Measurements from ENCODE around the gene STK32C.
"Not testable (repeated sequence)": the region's sequence is repeated elsewhere in the genome, so short reads cannot be mapped to it uniquely, and the experiment has no call there.

The STK32C gene

DNA sequence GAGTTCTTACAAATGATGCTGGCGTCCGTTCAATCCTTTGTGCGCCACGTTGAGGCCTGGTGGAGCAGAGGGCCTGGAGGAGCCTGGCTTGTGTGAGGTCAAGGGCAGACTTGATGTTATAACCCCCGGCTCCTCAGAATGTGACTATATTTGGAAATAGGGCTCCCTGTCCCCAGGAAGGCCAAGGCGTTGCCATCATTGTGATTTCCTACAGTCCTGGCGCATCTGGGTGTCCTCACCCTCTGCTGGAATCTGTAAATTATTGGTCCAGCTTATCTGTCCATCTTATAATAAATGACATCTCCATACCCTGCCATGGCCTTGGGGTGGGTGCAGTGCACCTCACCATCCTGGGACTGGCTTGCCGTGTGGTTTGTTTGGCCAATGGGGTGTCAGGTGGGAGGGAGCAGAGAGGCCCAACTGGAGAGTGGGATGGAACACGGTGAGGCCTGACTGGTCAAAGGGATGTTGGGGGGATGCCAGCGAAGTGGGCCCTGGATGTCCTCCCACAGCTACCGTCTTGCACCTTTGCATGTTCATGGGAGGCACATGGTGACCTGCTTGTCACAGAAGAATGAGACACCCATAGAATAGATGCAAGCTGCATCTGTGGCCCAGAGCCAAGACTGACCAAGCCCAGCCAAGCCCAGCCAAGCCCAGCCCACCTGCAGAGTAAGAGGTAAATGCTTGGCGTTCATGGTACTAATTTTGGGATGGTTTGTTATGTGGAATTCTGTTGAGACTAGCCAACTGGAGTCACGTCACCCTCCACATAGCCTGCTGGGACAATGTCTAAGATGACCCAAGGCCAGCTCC is 13.1 kb upstream of the STK32C start:
- no peak for DNase-seq (ENCODE audit: extremely low read depth, insufficient read length)
- TF ChIP-seq, protein P1, sequence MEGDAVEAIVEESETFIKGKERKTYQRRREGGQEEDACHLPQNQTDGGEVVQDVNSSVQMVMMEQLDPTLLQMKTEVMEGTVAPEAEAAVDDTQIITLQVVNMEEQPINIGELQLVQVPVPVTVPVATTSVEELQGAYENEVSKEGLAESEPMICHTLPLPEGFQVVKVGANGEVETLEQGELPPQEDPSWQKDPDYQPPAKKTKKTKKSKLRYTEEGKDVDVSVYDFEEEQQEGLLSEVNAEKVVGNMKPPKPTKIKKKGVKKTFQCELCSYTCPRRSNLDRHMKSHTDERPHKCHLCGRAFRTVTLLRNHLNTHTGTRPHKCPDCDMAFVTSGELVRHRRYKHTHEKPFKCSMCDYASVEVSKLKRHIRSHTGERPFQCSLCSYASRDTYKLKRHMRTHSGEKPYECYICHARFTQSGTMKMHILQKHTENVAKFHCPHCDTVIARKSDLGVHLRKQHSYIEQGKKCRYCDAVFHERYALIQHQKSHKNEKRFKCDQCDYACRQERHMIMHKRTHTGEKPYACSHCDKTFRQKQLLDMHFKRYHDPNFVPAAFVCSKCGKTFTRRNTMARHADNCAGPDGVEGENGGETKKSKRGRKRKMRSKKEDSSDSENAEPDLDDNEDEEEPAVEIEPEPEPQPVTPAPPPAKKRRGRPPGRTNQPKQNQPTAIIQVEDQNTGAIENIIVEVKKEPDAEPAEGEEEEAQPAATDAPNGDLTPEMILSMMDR (IDR thresholded peaks at IDR 0.05; ENCODE audit: insufficient read depth, low read length, poor library complexity, severe bottlenecking), result no peak
- H3K36me3 ChIP-seq (ENCODE audit: control insufficient read depth, insufficient read depth, low read length), result no peaks in the 10 kb centered on the region
- H3K27me3 ChIP-seq (replicated peaks; ENCODE audit: control insufficient read depth, insufficient read depth, low read length), result no peaks in the 10 kb centered on the region
- H3K4me3 ChIP-seq (replicated peaks; ENCODE audit: low read depth, low read length), result no peak overlapping the region

DNA sequence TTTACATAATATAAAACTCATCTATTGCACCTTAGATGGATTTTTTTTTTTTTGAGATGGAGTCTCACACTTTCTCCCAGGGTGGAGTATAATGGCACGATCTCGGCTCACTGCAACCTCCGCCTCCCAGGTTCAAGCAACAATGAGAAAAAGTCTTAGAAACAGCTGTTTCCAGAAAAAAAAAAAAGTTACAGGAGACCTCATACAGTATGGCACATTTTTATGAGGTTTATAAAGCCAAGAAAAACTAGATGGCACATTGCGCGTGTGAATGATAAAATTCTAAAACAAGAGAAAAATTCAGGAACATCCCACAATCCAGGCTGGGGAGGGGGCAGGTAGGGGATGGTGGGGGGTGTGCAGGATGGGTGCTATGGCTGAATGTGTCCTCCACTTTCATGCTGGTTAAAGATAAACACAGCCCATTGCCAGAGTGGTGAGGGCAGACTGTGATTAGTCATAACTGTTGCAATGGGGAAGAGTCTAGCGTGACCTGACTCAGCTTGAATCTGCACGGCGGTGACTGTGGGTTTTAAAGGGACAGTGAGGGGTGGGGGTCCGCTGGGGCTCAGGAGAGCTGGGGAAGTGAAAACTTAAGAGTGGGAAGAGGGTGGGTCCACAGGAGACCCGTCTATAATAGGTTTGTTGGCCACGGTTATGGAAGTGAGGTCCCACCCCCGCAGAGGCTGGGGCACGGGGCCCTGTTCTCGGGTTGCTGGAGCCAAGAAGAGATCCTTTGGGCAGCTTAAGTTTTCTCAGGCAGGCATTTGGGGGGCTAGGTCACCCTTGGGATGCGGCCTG is 12.3 kb upstream of the STK32C start:
- peak; percentile 65 for DNase-seq (ENCODE audit: extremely low read depth, insufficient read length)
- Histone ChIP-seq H3K36me3 (ENCODE audit: control insufficient read depth, insufficient read depth, low read length) (no peaks in the 10 kb centered on the region), H3K27me3 (replicated peaks; ENCODE audit: control insufficient read depth, insufficient read depth, low read length) (no peaks in the 10 kb centered on the region), H3K4me3 (replicated peaks; ENCODE audit: low read depth, low read length) (peak overlapping the region; percentile 16; the same call in 1 of the 2 replicates)
- TF ChIP-seq, protein P1 (IDR thresholded peaks at IDR 0.05; ENCODE audit: insufficient read depth, low read length, poor library complexity, severe bottlenecking), result no peak

DNA sequence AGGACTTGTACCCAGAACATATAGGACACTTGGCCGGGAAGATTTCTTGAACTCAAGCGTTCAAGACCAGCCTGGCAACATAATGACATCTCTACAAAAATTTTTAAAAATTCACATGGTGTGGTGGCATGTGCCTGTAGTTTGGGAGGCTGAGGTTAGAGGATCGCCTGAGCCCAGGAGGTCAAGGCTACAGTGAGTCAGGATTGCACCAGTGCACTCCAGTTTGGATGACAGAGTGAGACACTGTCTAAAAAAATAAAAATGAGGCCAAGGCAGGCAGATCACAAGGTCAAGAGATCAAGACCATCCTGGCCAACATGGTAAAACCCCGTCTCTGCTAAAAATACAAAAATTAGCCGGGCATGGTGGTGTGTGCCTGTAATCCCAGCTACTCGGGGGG is 9.7 kb upstream of the STK32C start:
- not testable (repeated sequence) for H3K4me3 ChIP-seq (replicated peaks; ENCODE audit: low read depth, low read length)

DNA sequence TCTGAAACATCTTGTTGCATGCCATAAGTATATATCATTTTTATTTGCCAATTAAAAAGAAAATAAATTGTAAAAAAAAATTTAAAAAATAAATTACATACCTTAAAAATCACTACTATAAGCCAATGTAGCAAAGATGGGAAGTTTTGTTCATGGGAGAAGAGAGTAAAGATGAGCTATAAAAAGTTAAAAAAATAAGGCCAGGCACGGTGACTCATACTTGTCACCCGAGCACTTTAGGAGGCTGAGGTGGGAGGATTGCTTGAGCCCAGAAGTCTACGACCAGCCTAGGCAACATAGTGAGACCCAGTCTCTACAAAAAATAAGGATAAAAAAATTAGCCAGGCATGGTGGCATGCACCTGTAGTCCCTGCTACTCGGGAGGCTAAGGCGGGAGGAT is 8.4 kb upstream of the STK32C start:
- Histone ChIP-seq H3K27me3 (replicated peaks; ENCODE audit: control insufficient read depth, insufficient read depth, low read length) (no peaks in the 10 kb centered on the region), H3K36me3 (ENCODE audit: control insufficient read depth, insufficient read depth, low read length) (no peaks in the 10 kb centered on the region), H3K4me3 (replicated peaks; ENCODE audit: low read depth, low read length) (no peak overlapping the region)
- TF ChIP-seq, protein P1 (IDR thresholded peaks at IDR 0.05; ENCODE audit: insufficient read depth, low read length, poor library complexity, severe bottlenecking), result no peak
- no peak for DNase-seq (ENCODE audit: extremely low read depth, insufficient read length)

More for the DNA sequence above, 9.7 kb upstream of the STK32C start:
- DNase-seq (ENCODE audit: extremely low read depth, insufficient read length); H3K27me3 ChIP-seq (replicated peaks; ENCODE audit: control insufficient read depth, insufficient read depth, low read length); H3K36me3 ChIP-seq (ENCODE audit: control insufficient read depth, insufficient read depth, low read length): not testable (repeated sequence)

DNA sequence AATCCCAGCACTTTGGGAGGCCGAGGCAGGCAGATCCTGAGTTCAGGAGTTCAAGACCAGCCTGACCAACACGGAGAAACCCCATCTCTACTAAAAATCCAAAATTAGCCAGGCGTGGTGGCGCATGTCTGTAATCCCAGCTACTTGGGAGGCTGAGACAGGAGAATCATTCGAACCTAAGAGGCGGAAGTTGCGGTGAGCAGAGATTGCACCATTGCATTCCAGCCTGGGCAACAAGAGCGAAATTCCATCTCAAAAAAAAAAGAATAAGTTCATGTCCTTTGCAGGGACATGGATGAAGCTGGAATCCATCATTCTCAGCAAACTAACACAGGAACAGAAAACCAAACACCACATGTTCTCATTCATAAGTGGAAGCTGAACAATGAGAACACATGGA is 7.1 kb upstream of the STK32C start:
- H3K4me3 ChIP-seq (replicated peaks; ENCODE audit: low read depth, low read length); DNase-seq (ENCODE audit: extremely low read depth, insufficient read length); H3K27me3 ChIP-seq (replicated peaks; ENCODE audit: control insufficient read depth, insufficient read depth, low read length); H3K36me3 ChIP-seq (ENCODE audit: control insufficient read depth, insufficient read depth, low read length): not testable (repeated sequence)

DNA sequence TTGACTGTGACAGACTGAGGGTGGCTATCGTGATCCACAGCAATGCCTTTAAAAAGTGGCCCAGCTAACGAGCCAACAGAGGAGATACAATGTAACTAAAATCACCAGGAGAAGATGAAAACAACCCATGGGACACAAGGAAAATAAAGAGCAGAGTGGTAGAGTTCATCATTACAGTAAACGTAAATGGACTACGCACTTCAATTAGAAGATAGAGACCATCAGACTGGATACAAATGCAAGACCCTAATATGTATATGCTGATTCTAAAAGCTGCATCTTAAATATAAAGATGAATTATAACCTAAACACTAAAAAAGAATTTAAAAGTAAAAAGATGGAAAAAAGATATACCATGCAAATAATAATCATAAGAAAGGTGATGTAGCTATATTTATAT is 6.6 kb upstream of the STK32C start:
- TF ChIP-seq, protein P1 (IDR thresholded peaks at IDR 0.05; ENCODE audit: insufficient read depth, low read length, poor library complexity, severe bottlenecking), result no peak

More for the DNA sequence above, 6.6 kb upstream of the STK32C start:
- Histone ChIP-seq H3K27me3 (replicated peaks; ENCODE audit: control insufficient read depth, insufficient read depth, low read length) (no peaks in the 10 kb centered on the region; the same call in 1 of the 2 replicates), H3K36me3 (ENCODE audit: control insufficient read depth, insufficient read depth, low read length) (no peaks in the 10 kb centered on the region), H3K4me3 (replicated peaks; ENCODE audit: low read depth, low read length) (no peak overlapping the region)
- no peak for DNase-seq (ENCODE audit: extremely low read depth, insufficient read length)
